ENCODE data around the gene TUBA1C. TPM values are rescaled to one million over a fixed set of nuclear protein-coding genes. Genes with fewer than 3 reads are reported as not detected.

The TUBA1C gene
- total and polyA plus RNA-seq, 2 of the 8 experiments (the other 6 are each of a cell fraction or from before 2014, with no cell fraction given) = 504 to 3,101 TPM

DNA sequence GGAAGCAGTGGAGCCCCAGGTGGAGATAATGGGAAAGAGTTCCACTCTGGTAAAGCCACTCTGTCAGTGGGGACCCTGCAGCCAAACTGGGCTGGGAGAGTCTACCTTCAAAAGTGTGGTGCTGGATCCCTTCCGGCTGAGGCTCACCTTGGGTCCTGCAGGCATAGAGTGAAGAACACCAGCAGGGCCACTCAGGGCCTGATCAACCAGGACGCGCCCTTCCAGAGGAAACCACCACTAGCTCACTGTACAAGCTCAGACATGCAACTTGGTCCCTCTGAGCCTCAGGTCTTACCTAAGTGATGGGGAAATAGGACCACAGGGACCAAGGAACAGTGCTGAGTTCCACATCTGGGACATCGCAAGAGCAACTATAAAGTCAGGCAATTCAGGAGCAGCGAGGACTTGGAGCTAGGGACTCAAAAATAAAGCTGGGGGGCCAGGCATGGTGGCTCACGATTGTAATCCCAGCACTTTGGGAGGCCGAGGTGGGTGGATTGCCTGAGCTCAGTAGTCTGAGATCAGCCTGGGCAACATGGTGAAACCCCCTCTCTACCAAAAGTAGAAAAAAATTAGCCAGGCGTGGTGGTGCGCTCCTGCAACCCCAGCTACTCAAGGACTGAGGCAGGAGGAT lies 24.2 kb downstream of the TUBA1C start:
- Histone ChIP-seq H2BK15ac (ENCODE audit: low read length) (no peak overlapping the region), H3K4ac (replicated peaks; ENCODE audit: insufficient read length, low read depth, low read length) (no peak overlapping the region), H4K5ac (ENCODE audit: insufficient read length, low read depth, low read length) (no peak overlapping the region), H3K4me3 (ENCODE audit: extremely low read depth in 1 of 4, insufficient read depth in 2 of 4, low read depth in 3 of 4, low read length in 4 of 4) (no peak overlapping the region), H3K27ac (ENCODE audit: low read depth, low read length) (no peak overlapping the region), H3K23me2 (ENCODE audit: low read depth, low read length) (peaks cover 2% of the 10 kb centered on the region; the same call in 1 of the 2 replicates), H3K36me3 (ENCODE audit: control insufficient read depth in 2 of 4, insufficient read depth in 4 of 4, low read length in 3 of 4) (no peaks in the 10 kb centered on the region), H2BK5ac (ENCODE audit: low read depth, low read length) (no peak overlapping the region), H4K20me1 (replicated peaks in 1 of 2; ENCODE audit: control insufficient read depth in 1 of 2, insufficient read depth in 2 of 2, low read length in 2 of 2) (no peaks in the 10 kb centered on the region), H3K18ac (ENCODE audit: extremely low read depth, low read length) (no peak overlapping the region), H3K9ac (replicated peaks in 1 of 4; ENCODE audit: extremely low read depth in 1 of 4, low read depth in 3 of 4, low read length in 3 of 4) (no peak overlapping the region), H3K79me1 (ENCODE audit: low read depth, low read length) (no peaks in the 10 kb centered on the region), H4K8ac (ENCODE audit: extremely low read depth, insufficient read depth, low read length) (no peak overlapping the region), H2BK120ac (replicated peaks; ENCODE audit: low read depth, low read length) (no peak overlapping the region), H3K14ac (ENCODE audit: insufficient read length) (no peak overlapping the region), H3K4me2 (ENCODE audit: insufficient read depth in 1 of 2, low read depth in 2 of 2, low read length in 2 of 2) (no peak overlapping the region), H2BK12ac (ENCODE audit: low read depth, low read length) (no peak overlapping the region), H3K79me2 (ENCODE audit: control insufficient read depth in 1 of 2, insufficient read depth in 2 of 2, low read length in 2 of 2) (no peaks in the 10 kb centered on the region), H3K27me3 (replicated peaks in 1 of 4; ENCODE audit: control insufficient read depth in 3 of 4, extremely low read depth in 1 of 4, insufficient read depth in 3 of 4, low read length in 3 of 4) (peaks cover 10 to 23% (median 22%) of the 10 kb centered on the region in 4 experiments), H4K91ac (replicated peaks; ENCODE audit: insufficient read length, low read length) (peak overlapping the region; percentile 29), H3K4me1 (replicated peaks in 1 of 4; ENCODE audit: control insufficient read depth in 3 of 4, insufficient read depth in 4 of 4, low read length in 3 of 4) (peaks cover 0 to 14% (median 9%) of the 10 kb centered on the region in 4 experiments; a peak in 5 of 7 replicates), H2AFZ (ENCODE audit: low read length) (no peak overlapping the region), H2AK5ac (ENCODE audit: low read depth, low read length) (no peak overlapping the region), H2BK20ac (ENCODE audit: low read length) (no peak overlapping the region), H3K23ac (ENCODE audit: insufficient read length) (no peak overlapping the region), H3K56ac (replicated peaks; ENCODE audit: insufficient read length, low read depth, low read length) (no peak overlapping the region), H3K9me3 (ENCODE audit: insufficient read depth in 2 of 2, low read depth in 1 of 2, low read length in 1 of 2) (no peaks in the 10 kb centered on the region)
- FAIRE-seq (no peak), DNase-seq (ENCODE audit: low read depth in 1 of 2, low spot score in 2 of 2) (no peak)
- POLR2A ChIA-PET (ENCODE audit: partially characterized antibody) = interaction anchor here (0.5 to 1.3 kb wide), 5 partner anchors 18 to 245 kb away, joined by 3 read pairs; no protein-coding TSS in a partner anchor
- WGBS, 2 experiments (ENCODE audit: extremely low coverage in 1 of 2, insufficient coverage in 1 of 2, insufficient read length in 1 of 2, insufficient replicate concordance in 2 of 2, low coverage in 1 of 2, low lambda C conversion rate in 2 of 2, missing lambda C conversion rate in 1 of 2) = 84% methylated on average over 9 of the region's 9 CpGs; no CpG with 5 or more reads in 1 of the 2 experiments
- TF ChIP-seq CTBP2 (IDR thresholded peaks at IDR 0.05; ENCODE audit: borderline replicate concordance, insufficient read depth, insufficient read length, low read length) (no peak), HDAC6 (IDR thresholded peaks at IDR 0.05; ENCODE audit: low read depth, low read length) (no peak)
- CTCF ChIA-PET (ENCODE audit: partially characterized antibody) = interaction anchor here (0.6 to 17.0 kb wide), 41 partner anchors 7 to 1021 kb away, joined by 3 to 276 read pairs (median 4); partner anchors contain the start of genes C1QL4, DNAJC22, KCNH3 and PRPH

Measured in H1 (cell line).